ENCODE measurements around the gene OR10H1. TPM values are rescaled to one million over a fixed set of nuclear protein-coding genes. Genes with fewer than 3 reads are reported as not detected.

Gene OR10H1
- total and polyA plus RNA-seq, 9 of the 15 experiments (the other 6 are each of a cell fraction or from before 2014, with no cell fraction given), result not detected

DNA sequence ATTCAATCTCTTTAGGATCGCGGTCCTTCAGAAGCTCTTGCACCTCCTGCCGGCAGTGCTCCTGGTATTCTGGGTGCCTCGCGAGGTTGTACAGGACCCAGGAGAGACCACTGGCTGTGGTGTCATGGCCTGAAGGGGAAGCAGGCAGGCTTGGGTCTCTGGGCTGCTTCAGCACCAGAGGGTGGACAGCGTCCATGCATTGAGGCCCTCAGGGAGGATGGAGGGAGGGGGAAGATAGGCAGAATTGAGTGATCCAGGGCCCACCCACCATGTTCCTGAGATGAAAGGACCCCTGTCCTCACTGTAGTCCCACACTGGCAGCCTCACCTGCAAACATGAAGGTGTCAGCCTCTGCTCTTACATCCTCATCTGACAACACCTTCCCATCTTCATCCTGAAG, 45.9 kb downstream of the OR10H1 start:
- DNase-seq (ENCODE audit: extremely low read depth in 1 of 4, low spot score in 3 of 4), result peak in 3 of 4 experiments; percentile 24 to 41 (median 38)
- no peak for FAIRE-seq
- peaks cover 0 to 3% of the 10 kb centered on the region in 2 experiments; a peak in 1 of 5 replicates for H3K27me3 ChIP-seq (ENCODE audit: control insufficient read depth in 2 of 2, insufficient read depth in 2 of 2, low read length in 2 of 2)
- BruUV-seq (replicated peaks), result no TSS peak
- no peaks in the 10 kb centered on the region for H3K79me2 ChIP-seq (ENCODE audit: control insufficient read depth, insufficient read depth, low read length)
- H2AFZ ChIP-seq (ENCODE audit: low read depth, low read length), result no peak overlapping the region
- H3K9ac ChIP-seq (ENCODE audit: insufficient read depth in 1 of 2, low read depth in 2 of 2, low read length in 2 of 2), result no peak overlapping the region
- H3K36me3 ChIP-seq (ENCODE audit: control insufficient read depth, insufficient read depth, low read length), result no peaks in the 10 kb centered on the region
- in situ Hi-C loops (cut with MboI) (no loop called here), intact Hi-C loops (cut with micrococcal nuclease) (no loop called here)
- no peak overlapping the region for H3K4me3 ChIP-seq
- ChIA-PET POLR2A (no interaction called here), CTCF (ENCODE audit: low intra/inter-chr PET ratio) (no interaction called here)
- WGBS (ENCODE audit: insufficient coverage, low coverage, missing lambda C conversion rate), result 1% methylated on average over 6 of the region's 6 CpGs
- no peaks in the 10 kb centered on the region for H4K20me1 ChIP-seq (replicated peaks; ENCODE audit: control insufficient read depth, insufficient read depth, low read length)
- no peak for ATAC-seq
- H3K4me2 ChIP-seq (ENCODE audit: insufficient read depth, low read length), result no peak overlapping the region
- no peak overlapping the region for H3K27ac ChIP-seq (ENCODE audit: extremely low read depth, low read depth, low read length)
- H3K9me3 ChIP-seq (replicated peaks; ENCODE audit: control insufficient read depth, insufficient read depth, low read depth, low read length), result no peaks in the 10 kb centered on the region
- no peaks in the 10 kb centered on the region for H3K4me1 ChIP-seq (replicated peaks in 1 of 2; ENCODE audit: control insufficient read depth in 2 of 2, insufficient read depth in 2 of 2, low read length in 2 of 2)
- H3K9me1 ChIP-seq (ENCODE audit: control insufficient read depth, insufficient read depth, low read length), result no peaks in the 10 kb centered on the region
- TF ChIP-seq, protein P1, sequence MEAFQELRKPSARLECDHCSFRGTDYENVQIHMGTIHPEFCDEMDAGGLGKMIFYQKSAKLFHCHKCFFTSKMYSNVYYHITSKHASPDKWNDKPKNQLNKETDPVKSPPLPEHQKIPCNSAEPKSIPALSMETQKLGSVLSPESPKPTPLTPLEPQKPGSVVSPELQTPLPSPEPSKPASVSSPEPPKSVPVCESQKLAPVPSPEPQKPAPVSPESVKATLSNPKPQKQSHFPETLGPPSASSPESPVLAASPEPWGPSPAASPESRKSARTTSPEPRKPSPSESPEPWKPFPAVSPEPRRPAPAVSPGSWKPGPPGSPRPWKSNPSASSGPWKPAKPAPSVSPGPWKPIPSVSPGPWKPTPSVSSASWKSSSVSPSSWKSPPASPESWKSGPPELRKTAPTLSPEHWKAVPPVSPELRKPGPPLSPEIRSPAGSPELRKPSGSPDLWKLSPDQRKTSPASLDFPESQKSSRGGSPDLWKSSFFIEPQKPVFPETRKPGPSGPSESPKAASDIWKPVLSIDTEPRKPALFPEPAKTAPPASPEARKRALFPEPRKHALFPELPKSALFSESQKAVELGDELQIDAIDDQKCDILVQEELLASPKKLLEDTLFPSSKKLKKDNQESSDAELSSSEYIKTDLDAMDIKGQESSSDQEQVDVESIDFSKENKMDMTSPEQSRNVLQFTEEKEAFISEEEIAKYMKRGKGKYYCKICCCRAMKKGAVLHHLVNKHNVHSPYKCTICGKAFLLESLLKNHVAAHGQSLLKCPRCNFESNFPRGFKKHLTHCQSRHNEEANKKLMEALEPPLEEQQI (IDR thresholded peaks at IDR 0.05), result 0 out of 2 replicates have a peak, but pooled peaks have one; percentile 52
- TF ChIP-seq MIER1 (IDR thresholded peaks at IDR 0.05; ENCODE audit: low read depth) (peak; percentile 93), ZNF253 (CRISPR knock-in tag; conservative IDR thresholded peaks at IDR 0.05) (no peak), ZNF232 (CRISPR knock-in tag; IDR thresholded peaks at IDR 0.05) (0 out of 2 replicates have a peak, but pooled peaks have one; percentile 37), NEUROD1 (IDR thresholded peaks at IDR 0.05; ENCODE audit: borderline replicate concordance, low read depth, low read length, partially characterized antibody) (no peak), HNRNPH1 (optimal IDR thresholded peaks at IDR 0.05; ENCODE audit: low read depth, low read length) (no peak), PRMT5 (CRISPR knock-in tag; IDR thresholded peaks at IDR 0.05) (0 out of 2 replicates have a peak, but pooled peaks have one; percentile 46), RCOR1 (IDR thresholded peaks at IDR 0.05; ENCODE audit: borderline replicate concordance in 1 of 2, low read depth in 2 of 2, low read length in 2 of 2) (peak in 1 of 2 experiments; percentile 39; a peak in 1 of 4 replicates), HNRNPUL1 (IDR thresholded peaks at IDR 0.05; ENCODE audit: low read length) (no peak)
- TF ChIP-seq, protein P2, sequence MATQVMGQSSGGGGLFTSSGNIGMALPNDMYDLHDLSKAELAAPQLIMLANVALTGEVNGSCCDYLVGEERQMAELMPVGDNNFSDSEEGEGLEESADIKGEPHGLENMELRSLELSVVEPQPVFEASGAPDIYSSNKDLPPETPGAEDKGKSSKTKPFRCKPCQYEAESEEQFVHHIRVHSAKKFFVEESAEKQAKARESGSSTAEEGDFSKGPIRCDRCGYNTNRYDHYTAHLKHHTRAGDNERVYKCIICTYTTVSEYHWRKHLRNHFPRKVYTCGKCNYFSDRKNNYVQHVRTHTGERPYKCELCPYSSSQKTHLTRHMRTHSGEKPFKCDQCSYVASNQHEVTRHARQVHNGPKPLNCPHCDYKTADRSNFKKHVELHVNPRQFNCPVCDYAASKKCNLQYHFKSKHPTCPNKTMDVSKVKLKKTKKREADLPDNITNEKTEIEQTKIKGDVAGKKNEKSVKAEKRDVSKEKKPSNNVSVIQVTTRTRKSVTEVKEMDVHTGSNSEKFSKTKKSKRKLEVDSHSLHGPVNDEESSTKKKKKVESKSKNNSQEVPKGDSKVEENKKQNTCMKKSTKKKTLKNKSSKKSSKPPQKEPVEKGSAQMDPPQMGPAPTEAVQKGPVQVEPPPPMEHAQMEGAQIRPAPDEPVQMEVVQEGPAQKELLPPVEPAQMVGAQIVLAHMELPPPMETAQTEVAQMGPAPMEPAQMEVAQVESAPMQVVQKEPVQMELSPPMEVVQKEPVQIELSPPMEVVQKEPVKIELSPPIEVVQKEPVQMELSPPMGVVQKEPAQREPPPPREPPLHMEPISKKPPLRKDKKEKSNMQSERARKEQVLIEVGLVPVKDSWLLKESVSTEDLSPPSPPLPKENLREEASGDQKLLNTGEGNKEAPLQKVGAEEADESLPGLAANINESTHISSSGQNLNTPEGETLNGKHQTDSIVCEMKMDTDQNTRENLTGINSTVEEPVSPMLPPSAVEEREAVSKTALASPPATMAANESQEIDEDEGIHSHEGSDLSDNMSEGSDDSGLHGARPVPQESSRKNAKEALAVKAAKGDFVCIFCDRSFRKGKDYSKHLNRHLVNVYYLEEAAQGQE (IDR thresholded peaks at IDR 0.05; ENCODE audit: borderline replicate concordance), result peak; percentile 98
- TF ChIP-seq, protein P2 (CRISPR knock-in tag; IDR thresholded peaks at IDR 0.05; ENCODE audit: low read depth), result peak; percentile 93
